CD4-positive, alpha-beta T cell treated with Interleukin-1 beta for 1 hour (primary cell): ENCODE results near the gene PIH1D1.

ENCODE experiments used
- DNase-seq, 2 donors: peaks; one replicate each; pipeline ENCODE4 v3.0.0-alpha.2; 2020 to 2022

PIH1D1 gene

GRCh38 chr19:49451430-49452181 is at the start of gene PIH1D1:
Gene PIH1D1 (minus strand): TSS chr19:49451814. CDS start chr19:49451574, 240 bp downstream.
- peak; percentile 98 for DNase-seq

- peak; percentile 61 to 67 for DNase-seq
These were observed 47.5 kb upstream of the PIH1D1 start for GRCh38 chr19:49499030-49499670.

GRCh38 chr19:49498475-49498874 is 46.9 kb upstream of the PIH1D1 start:
- peak in 1 of 2 donors; percentile 42 for DNase-seq

GRCh38 chr19:49497789-49498103 is 46.1 kb upstream of the PIH1D1 start:
- peak in 1 of 2 donors; percentile 47 for DNase-seq

GRCh38 chr19:49497047-49497788 is 45.6 kb upstream of the PIH1D1 start:
- DNase-seq = peak; percentile 86 to 88

- no peak for DNase-seq
These were observed 45.0 kb upstream of the PIH1D1 start for GRCh38 chr19:49496574-49497008.

GRCh38 chr19:49492573-49493405 is 41.2 kb upstream of the PIH1D1 start:
- DNase-seq = peak in 1 of 2 donors; percentile 31

- no peak for DNase-seq
These were observed 40.4 kb upstream of the PIH1D1 start for GRCh38 chr19:49491804-49492572.

- DNase-seq = no peak
These were observed 39.6 kb upstream of the PIH1D1 start for GRCh38 chr19:49491030-49491803.

- peak in 1 of 2 donors; percentile 37 for DNase-seq
These were observed 38.8 kb upstream of the PIH1D1 start for GRCh38 chr19:49490287-49491029.

GRCh38 chr19:49489601-49490167 is 38.1 kb upstream of the PIH1D1 start:
- DNase-seq = peak; percentile 37 to 59

GRCh38 chr19:49488863-49489537 is 37.4 kb upstream of the PIH1D1 start:
- no peak for DNase-seq

- DNase-seq = no peak
These were observed 36.6 kb upstream of the PIH1D1 start for GRCh38 chr19:49488046-49488862.

GRCh38 chr19:49487277-49488045 is 35.8 kb upstream of the PIH1D1 start, which contains the start of gene RPL13A:
Gene RPL13A (plus strand): TSS chr19:49487608. CDS start chr19:49487630, 22 bp downstream.
- peak; percentile 100 for DNase-seq

GRCh38 chr19:49486710-49487276 is 35.2 kb upstream of the PIH1D1 start:
- no peak for DNase-seq

- no peak for DNase-seq
These were observed 34.6 kb upstream of the PIH1D1 start for GRCh38 chr19:49486232-49486631.

- no peak for DNase-seq
These were observed 29.5 kb upstream of the PIH1D1 start for GRCh38 chr19:49481020-49481683.
